Left ventricle myocardium inferior (tissue), 1 donor: ENCODE results near the gene FMO2. TPM values are rescaled to one million over a fixed set of nuclear protein-coding genes. Genes with fewer than 3 reads are reported as not detected.

Experiments used
- DNase-seq: peaks from one replicate; pipeline ENCODE4 v3.0.0-alpha.2; 2020
- H3K27ac ChIP-seq: fragments of 200-600 bp; replicated peaks from 2 replicates; pipeline ENCODE4 v1.8.0; 2021
- H3K27me3 ChIP-seq: fragments of 200-600 bp; 2 replicates; pipeline ENCODE4 v1.8.0; 2021; ENCODE audit warnings: low read depth
- H3K36me3 ChIP-seq: fragments of 200-600 bp; 2 replicates; pipeline ENCODE4 v1.8.0; 2021
- H3K4me1 ChIP-seq: fragments of 200-600 bp; 2 replicates; pipeline ENCODE4 v1.8.0; 2021
- H3K4me3 ChIP-seq: fragments of 200-600 bp; 2 replicates; pipeline ENCODE4 v1.8.0; 2021; ENCODE audit warnings: mild to moderate bottlenecking, moderate library complexity
- H3K9me3 ChIP-seq: fragments of 200-600 bp; replicated peaks from 2 replicates; pipeline ENCODE4 v1.8.0; 2021
- CTCF ChIP-seq: fragments of 200-600 bp; IDR thresholded peaks from 2 replicates; pipeline ENCODE4 v1.8.0; 2021; ENCODE audit warnings: antibody characterized with exemption, mild to moderate bottlenecking, borderline replicate concordance
- intact Hi-C: fragments of 100-400 bp; cut with micrococcal nuclease; formaldehyde crosslinking; loops from one replicate; pipeline ENCODE4 v1.11.0; 2022
- total RNA-seq: library from RNA; stranded (reverse); fragmentation: NEBNext Ultra II Directional; extraction: Animal tissue kit (Norgen Biotek cat#: 25700); gene quantifications from one replicate; pipeline ENCODE4 v1.2.1, GENCODE V29; 2021
- donor health status: DM: no; HTN: yes; CAD: no; lungs with severe emphysema.

FMO2 gene
- total RNA-seq, 1 donor from 2014 or later: 49.7 TPM

DNA sequence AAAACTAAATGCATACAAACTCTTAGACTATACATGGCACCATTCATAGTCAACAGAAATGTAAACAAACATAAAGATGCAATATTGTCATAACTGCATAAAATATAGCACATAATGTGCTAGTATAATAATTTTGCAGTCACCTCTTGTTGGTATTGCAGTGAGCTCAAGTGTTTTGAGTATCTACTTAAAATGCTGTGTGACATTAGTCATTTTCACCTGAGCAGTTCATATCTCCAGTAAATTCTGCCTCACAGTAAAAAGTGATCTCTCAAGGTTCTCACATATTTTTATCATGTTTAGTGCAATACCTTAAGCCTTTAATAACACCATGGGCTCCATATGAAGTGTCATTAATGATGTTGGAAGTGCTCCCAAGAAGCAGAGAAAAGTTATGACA lies 29.6 kb upstream of the FMO2 start:
- DNase-seq: no peak
- no peak for TF ChIP-seq CTCF
- Histone ChIP-seq H3K4me3 (no peak overlapping the region), H3K36me3 (no peaks in the 10 kb centered on the region), H3K27me3 (no peaks in the 10 kb centered on the region), H3K9me3 (no peaks in the 10 kb centered on the region), H3K27ac (no peak overlapping the region), H3K4me1 (peaks cover 6% of the 10 kb centered on the region)
- intact Hi-C loops: no loop called here

DNA sequence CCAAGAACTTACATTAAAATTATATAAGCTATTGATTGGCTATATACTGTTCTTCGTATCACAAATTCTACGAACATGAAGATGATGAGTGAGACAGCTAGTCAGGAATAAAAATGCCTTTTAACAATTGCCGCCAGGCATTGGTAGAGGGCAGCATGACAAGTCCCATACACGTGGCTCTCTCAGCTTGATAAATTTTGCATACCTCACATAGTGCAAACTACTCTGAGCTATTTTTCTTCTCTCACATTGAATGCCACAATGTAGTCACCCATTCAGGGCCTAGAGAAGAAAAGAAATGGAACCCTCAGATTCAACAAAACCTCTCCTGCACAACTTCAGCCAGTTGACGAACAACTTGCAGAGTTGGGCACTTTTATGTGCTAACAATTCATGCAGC lies 27.0 kb upstream of the FMO2 start:
- TF ChIP-seq CTCF: no peak
- no peak overlapping the region for H3K4me3 ChIP-seq
- H3K27me3 ChIP-seq: no peaks in the 10 kb centered on the region
- H3K9me3 ChIP-seq: no peaks in the 10 kb centered on the region
- peaks cover 6% of the 10 kb centered on the region for H3K4me1 ChIP-seq
- H3K36me3 ChIP-seq: no peaks in the 10 kb centered on the region
- H3K27ac ChIP-seq: no peak overlapping the region
- intact Hi-C loops: no loop called here
- no peak for DNase-seq

DNA sequence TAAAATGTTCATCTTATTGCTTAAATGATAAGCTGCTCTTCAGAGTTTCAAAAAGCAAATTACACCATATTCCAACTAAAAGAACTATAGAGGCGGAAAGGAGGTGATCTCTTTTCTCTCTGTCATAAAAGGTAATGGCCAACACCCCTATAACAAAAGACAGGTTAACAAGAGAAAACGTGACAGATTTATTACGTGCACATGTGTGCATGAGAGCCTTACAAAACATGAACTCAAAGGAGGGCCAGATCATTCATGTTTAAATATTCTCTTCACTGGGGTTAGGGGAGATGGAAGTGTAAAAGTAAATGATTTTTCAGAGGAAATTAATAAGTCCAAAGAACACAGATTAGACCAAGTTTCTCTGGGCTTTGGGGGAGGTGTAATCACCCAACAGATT lies 26.5 kb upstream of the FMO2 start:
- Histone ChIP-seq H3K9me3 (no peaks in the 10 kb centered on the region), H3K4me3 (no peak overlapping the region), H3K27ac (no peak overlapping the region), H3K27me3 (no peaks in the 10 kb centered on the region), H3K36me3 (no peaks in the 10 kb centered on the region), H3K4me1 (peaks cover 6% of the 10 kb centered on the region)
- intact Hi-C loops: no loop called here
- TF ChIP-seq CTCF: no peak
- DNase-seq: no peak

GRCh38 chr1:171159148-171159547 lies 26.0 kb upstream of the FMO2 start:
- no peaks in the 10 kb centered on the region for H3K36me3 ChIP-seq
- intact Hi-C loops: no loop called here
- no peaks in the 10 kb centered on the region for H3K27me3 ChIP-seq
- H3K9me3 ChIP-seq: no peaks in the 10 kb centered on the region
- no peak for DNase-seq
- no peak overlapping the region for H3K27ac ChIP-seq
- TF ChIP-seq CTCF: no peak
- H3K4me3 ChIP-seq: no peak overlapping the region
- peaks cover 6% of the 10 kb centered on the region for H3K4me1 ChIP-seq

DNA sequence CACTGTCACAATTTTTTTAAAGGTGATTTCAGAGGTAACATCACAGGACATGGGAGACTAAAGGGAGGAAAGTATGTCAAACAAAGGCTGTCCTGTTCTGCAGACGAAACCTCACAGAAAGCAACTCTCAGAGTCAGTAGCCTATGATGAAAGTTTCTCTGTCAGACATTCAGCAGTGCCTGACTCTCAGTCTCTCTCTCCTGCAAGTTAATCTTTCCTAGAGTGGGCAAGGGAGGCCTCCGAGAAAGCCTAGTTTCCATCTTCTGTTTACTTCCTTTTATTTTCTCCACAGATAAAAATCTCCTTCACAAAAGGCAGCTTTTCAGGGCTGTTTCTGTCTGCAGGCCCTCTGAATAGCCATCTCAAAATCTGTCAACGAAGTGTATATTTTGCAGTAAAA lies 24.9 kb upstream of the FMO2 start:
- no peak for TF ChIP-seq CTCF

More for the DNA sequence above, 24.9 kb upstream of the FMO2 start:
- H3K4me3 ChIP-seq: no peak overlapping the region
- no peaks in the 10 kb centered on the region for H3K9me3 ChIP-seq
- H3K27me3 ChIP-seq: no peaks in the 10 kb centered on the region
- intact Hi-C loops: no loop called here
- no peak for DNase-seq
- no peaks in the 10 kb centered on the region for H3K36me3 ChIP-seq
- H3K4me1 ChIP-seq: peaks cover 6% of the 10 kb centered on the region
- H3K27ac ChIP-seq: peak overlapping the region; percentile 53
